Stimulated activated naive CD4-positive, alpha-beta T cell (primary cell): ENCODE measurements around the gene CST4.
"Not testable (repeated sequence)": the region's sequence is repeated elsewhere in the genome, so short reads cannot be mapped to it uniquely, and the experiment has no call there.

Experiments
- DNase-seq, 6 experiments: peaks; one replicate each; lab custom pipeline; 2025; lab: John Stamatoyannopoulos, UW

The CST4 gene

GRCh38 chr20:23640671-23641667, 47.9 kb downstream of the CST4 start:
- no peak for DNase-seq

GRCh38 chr20:23640018-23640601, 48.7 kb downstream of the CST4 start:
- no peak for DNase-seq

GRCh38 chr20:23639490-23639958, 49.3 kb downstream of the CST4 start:
- DNase-seq, result no peak

GRCh38 chr20:23638309-23638708, 50.5 kb downstream of the CST4 start:
- DNase-seq, result no peak

GRCh38 chr20:23637282-23638221, 51.3 kb downstream of the CST4 start, which contains the start of gene CST3:
Gene CST3 (minus strand): TSS chr20:23637955. CDS start chr20:23637862, 93 bp downstream.
- peak in 3 of 6 experiments; percentile 8 to 32 (median 12) for DNase-seq

GRCh38 chr20:23636908-23637281, 51.9 kb downstream of the CST4 start:
- DNase-seq, result no peak

GRCh38 chr20:23636182-23636907, 52.5 kb downstream of the CST4 start:
- no peak for DNase-seq

GRCh38 chr20:23635768-23636090, 53.1 kb downstream of the CST4 start:
- DNase-seq, result not testable (repeated sequence)
